Measurements from ENCODE around the gene VWA8.

DNA sequence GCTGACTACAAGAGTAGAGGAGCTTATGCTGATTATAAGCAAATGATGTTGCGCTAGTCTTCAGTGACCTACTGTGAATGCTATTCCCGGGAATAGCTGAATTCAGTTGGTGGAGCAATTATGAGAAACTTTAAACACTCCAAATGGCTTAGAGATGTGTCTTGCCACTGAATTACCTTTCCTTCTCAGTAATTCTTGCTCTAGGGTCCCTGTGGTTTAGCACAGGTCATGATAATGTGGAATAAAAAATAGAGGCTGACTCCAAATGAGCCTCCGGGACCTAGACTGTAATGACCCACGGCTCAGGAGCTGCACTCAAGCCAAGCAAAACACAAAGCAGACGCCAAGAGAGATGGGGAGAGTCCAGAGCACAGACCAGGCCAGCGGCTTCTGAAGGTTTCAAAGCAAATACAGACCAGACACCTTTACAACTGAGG, 378.9 kb downstream of the VWA8 start:
- TF ChIP-seq, protein P1, sequence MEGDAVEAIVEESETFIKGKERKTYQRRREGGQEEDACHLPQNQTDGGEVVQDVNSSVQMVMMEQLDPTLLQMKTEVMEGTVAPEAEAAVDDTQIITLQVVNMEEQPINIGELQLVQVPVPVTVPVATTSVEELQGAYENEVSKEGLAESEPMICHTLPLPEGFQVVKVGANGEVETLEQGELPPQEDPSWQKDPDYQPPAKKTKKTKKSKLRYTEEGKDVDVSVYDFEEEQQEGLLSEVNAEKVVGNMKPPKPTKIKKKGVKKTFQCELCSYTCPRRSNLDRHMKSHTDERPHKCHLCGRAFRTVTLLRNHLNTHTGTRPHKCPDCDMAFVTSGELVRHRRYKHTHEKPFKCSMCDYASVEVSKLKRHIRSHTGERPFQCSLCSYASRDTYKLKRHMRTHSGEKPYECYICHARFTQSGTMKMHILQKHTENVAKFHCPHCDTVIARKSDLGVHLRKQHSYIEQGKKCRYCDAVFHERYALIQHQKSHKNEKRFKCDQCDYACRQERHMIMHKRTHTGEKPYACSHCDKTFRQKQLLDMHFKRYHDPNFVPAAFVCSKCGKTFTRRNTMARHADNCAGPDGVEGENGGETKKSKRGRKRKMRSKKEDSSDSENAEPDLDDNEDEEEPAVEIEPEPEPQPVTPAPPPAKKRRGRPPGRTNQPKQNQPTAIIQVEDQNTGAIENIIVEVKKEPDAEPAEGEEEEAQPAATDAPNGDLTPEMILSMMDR (conservative IDR thresholded peaks at IDR 0.05), result no peak
- TF ChIP-seq ZFX (IDR thresholded peaks at IDR 0.05), result no peak

Measured in C4-2B (cell line).